ENCODE measurements around the gene PDHX. TPM values are rescaled to one million over a fixed set of nuclear protein-coding genes. Genes with fewer than 3 reads are reported as not detected.

Gene PDHX
- 59.1 and 68.6 TPM in 2 replicates for total RNA-seq

GRCh38 chr11:34916015-34916842 is at the start of gene PDHX, which contains the start of gene APIP:
PDHX (plus strand) TSS chr11:34916618; CDS start chr11:34916656, 38 bp downstream.
APIP (minus strand) TSS chr11:34916379; CDS start chr11:34916284, 95 bp downstream.

Other genes with a start within 250 kb of the PDHX start
- 32.4 and 33.4 TPM in 2 replicates for gene APIP, start 239 bp upstream of the PDHX start, total RNA-seq
- gene CD44, start 222.6 kb downstream of the PDHX start, total RNA-seq = 146 and 667 TPM in 2 replicates

Data from smooth muscle cell of the umbilical artery (primary cell).